Measurements from ENCODE around the gene UHRF2. TPM values are rescaled to one million over a fixed set of nuclear protein-coding genes. Genes with fewer than 3 reads are reported as not detected.

UHRF2 gene
- total and polyA plus RNA-seq, 9 of the 15 experiments (the other 6 are each of a cell fraction or from before 2014, with no cell fraction given) = 5.6 to 39.0 (median 20.1) TPM

DNA sequence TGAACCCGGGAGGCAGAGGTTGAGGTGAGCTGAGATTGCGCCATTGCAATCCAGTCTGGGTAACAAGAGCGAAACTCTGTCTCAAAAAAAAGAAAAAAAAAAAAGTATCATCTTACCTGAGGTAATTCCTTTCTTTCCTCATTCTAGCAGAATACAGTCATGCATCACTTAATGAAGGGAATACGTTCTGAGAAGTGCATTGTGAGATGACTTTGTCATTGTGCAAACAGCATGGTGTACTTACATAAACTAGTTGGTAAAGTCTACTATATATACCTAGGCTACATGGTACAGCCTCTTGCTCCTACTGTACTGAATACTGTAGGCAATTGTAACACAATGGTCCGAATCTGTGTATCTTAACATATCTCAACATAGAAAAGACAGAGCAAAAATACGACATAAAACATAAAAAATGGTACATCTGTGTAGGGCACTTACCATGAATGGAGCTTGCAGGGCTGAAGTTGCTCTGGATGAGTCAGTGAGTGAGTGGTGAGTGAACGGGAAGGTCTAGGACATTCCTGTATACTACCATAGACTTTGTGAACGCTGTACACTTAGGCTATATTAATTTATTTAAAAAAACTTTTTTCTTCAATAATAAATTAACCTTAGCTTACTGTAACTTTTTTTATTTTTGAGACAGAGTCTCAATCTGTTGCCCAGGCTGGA lies 132.2 kb downstream of the UHRF2 start:
- no peaks in the 10 kb centered on the region for H4K20me1 ChIP-seq (replicated peaks; ENCODE audit: control insufficient read depth, insufficient read depth, low read length)
- no peaks in the 10 kb centered on the region for H3K4me1 ChIP-seq (replicated peaks in 1 of 2; ENCODE audit: control insufficient read depth in 2 of 2, insufficient read depth in 2 of 2, low read length in 2 of 2)
- H3K79me2 ChIP-seq (ENCODE audit: control insufficient read depth, insufficient read depth, low read length) = no peaks in the 10 kb centered on the region
- intact Hi-C loops (cut with micrococcal nuclease) = no loop called here
- DNase-seq (ENCODE audit: extremely low read depth in 1 of 4, low spot score in 3 of 4) = no peak
- no peak overlapping the region for H3K9ac ChIP-seq (ENCODE audit: insufficient read depth in 1 of 2, low read depth in 2 of 2, low read length in 2 of 2)
- ChIA-PET POLR2A (no interaction called here), CTCF (ENCODE audit: low intra/inter-chr PET ratio) (no interaction called here)
- 0% methylated on average over 5 of the region's 8 CpGs for WGBS (ENCODE audit: insufficient coverage, low coverage, missing lambda C conversion rate)
- H3K9me3 ChIP-seq (replicated peaks; ENCODE audit: control insufficient read depth, insufficient read depth, low read depth, low read length) = no peaks in the 10 kb centered on the region
- no peaks in the 10 kb centered on the region for H3K9me1 ChIP-seq (ENCODE audit: control insufficient read depth, insufficient read depth, low read length)
- no peak overlapping the region for H3K4me2 ChIP-seq (ENCODE audit: insufficient read depth, low read length)
- H2AFZ ChIP-seq (ENCODE audit: low read depth, low read length) = no peak overlapping the region
- H3K36me3 ChIP-seq (ENCODE audit: control insufficient read depth, insufficient read depth, low read length) = no peaks in the 10 kb centered on the region
- no peak for ATAC-seq
- H3K4me3 ChIP-seq = no peak overlapping the region
- H3K27me3 ChIP-seq (ENCODE audit: control insufficient read depth in 2 of 2, insufficient read depth in 2 of 2, low read length in 2 of 2) = peaks cover 8 to 23% of the 10 kb centered on the region in 2 experiments; a peak in 4 of 5 replicates
- no TSS peak for BruUV-seq (replicated peaks)
- TF ChIP-seq, protein P1, sequence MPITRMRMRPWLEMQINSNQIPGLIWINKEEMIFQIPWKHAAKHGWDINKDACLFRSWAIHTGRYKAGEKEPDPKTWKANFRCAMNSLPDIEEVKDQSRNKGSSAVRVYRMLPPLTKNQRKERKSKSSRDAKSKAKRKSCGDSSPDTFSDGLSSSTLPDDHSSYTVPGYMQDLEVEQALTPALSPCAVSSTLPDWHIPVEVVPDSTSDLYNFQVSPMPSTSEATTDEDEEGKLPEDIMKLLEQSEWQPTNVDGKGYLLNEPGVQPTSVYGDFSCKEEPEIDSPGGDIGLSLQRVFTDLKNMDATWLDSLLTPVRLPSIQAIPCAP (CRISPR knock-in tag; IDR thresholded peaks at IDR 0.05; ENCODE audit: borderline replicate concordance) = no peak
- TF ChIP-seq, protein P2, sequence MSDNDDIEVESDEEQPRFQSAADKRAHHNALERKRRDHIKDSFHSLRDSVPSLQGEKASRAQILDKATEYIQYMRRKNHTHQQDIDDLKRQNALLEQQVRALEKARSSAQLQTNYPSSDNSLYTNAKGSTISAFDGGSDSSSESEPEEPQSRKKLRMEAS (CRISPR knock-in tag; IDR thresholded peaks at IDR 0.05) = no peak
- TF ChIP-seq ARID1B (IDR thresholded peaks at IDR 0.05) (no peak), TAF15 (IDR thresholded peaks at IDR 0.05; ENCODE audit: low read depth, low read length) (no peak), HDGF (IDR thresholded peaks at IDR 0.05) (no peak), ZNF780A (CRISPR knock-in tag; IDR thresholded peaks at IDR 0.05) (no peak), MTA3 (IDR thresholded peaks at IDR 0.05; ENCODE audit: borderline replicate concordance) (no peak), SMAD4 (CRISPR knock-in tag; conservative IDR thresholded peaks at IDR 0.05) (no peak), KLF6 (CRISPR knock-in tag; IDR thresholded peaks at IDR 0.05; ENCODE audit: borderline replicate concordance) (no peak)
- TF ChIP-seq, protein P3, sequence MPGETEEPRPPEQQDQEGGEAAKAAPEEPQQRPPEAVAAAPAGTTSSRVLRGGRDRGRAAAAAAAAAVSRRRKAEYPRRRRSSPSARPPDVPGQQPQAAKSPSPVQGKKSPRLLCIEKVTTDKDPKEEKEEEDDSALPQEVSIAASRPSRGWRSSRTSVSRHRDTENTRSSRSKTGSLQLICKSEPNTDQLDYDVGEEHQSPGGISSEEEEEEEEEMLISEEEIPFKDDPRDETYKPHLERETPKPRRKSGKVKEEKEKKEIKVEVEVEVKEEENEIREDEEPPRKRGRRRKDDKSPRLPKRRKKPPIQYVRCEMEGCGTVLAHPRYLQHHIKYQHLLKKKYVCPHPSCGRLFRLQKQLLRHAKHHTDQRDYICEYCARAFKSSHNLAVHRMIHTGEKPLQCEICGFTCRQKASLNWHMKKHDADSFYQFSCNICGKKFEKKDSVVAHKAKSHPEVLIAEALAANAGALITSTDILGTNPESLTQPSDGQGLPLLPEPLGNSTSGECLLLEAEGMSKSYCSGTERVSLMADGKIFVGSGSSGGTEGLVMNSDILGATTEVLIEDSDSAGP (CRISPR knock-in tag; IDR thresholded peaks at IDR 0.05) = no peak
- in situ Hi-C loops (cut with MboI) = no loop called here
- FAIRE-seq = no peak
- H3K27ac ChIP-seq (ENCODE audit: extremely low read depth, low read depth, low read length) = no peak overlapping the region
